Endothelial cell of umbilical vein (primary cell): ENCODE data around the gene GNG2.

Experiments used
- CTCF ChIP-seq, 2 donors: IDR thresholded peaks; 1 replicate in 1 of 2; 2 replicates in 1 of 2; pipeline ENCODE4 v1.5.1; 2011; ENCODE audit warnings: low read length in 2 of 2, mild to moderate bottlenecking in 2 of 2, moderate library complexity in 2 of 2, control low read depth in 1 of 2, inconsistent platforms in 1 of 2, low read depth in 1 of 2; ENCODE audit not compliant: insufficient read depth in 1 of 2; ENCODE audit errors: extremely low read depth in 1 of 2
- GATA2 ChIP-seq: IDR thresholded peaks from 2 replicates; pipeline ENCODE4 v1.7.0; 2011; ENCODE audit warnings: low read depth, mild to moderate bottlenecking, moderate library complexity, mixed read lengths, low read length; ENCODE audit not compliant: insufficient read length, insufficient read depth

GRCh38 chr14:51879170-51879569, 18.8 kb downstream of the GNG2 start:
- TF ChIP-seq CTCF (IDR thresholded peaks at IDR 0.05; ENCODE audit: extremely low read depth in 1 of 2, insufficient read depth in 1 of 2, low read depth in 1 of 2, low read length in 2 of 2) (no peak), GATA2 (no peak)
